Measurements from ENCODE around the gene CD300LD.

CD300LD gene

GRCh38 chr17:74568106-74568873 lies 23.8 kb downstream of the CD300LD start:
- H3K79me2 ChIP-seq (ENCODE audit: control insufficient read depth, insufficient read depth, low read length): no peaks in the 10 kb centered on the region
- no peak overlapping the region for H3K4me3 ChIP-seq (ENCODE audit: low read length)
- no peak overlapping the region for H4K5ac ChIP-seq (ENCODE audit: low read length)
- no peak overlapping the region for H3K4ac ChIP-seq (ENCODE audit: low read depth, low read length)
- no peaks in the 10 kb centered on the region for H3K79me1 ChIP-seq (ENCODE audit: low read length)
- WGBS (ENCODE audit: extremely low coverage, insufficient coverage, low lambda C conversion rate): 100% methylated on average over 2 of the region's 4 CpGs
- no peak overlapping the region for H3K9ac ChIP-seq (ENCODE audit: low read length)
- H3K56ac ChIP-seq (ENCODE audit: low read length): no peak overlapping the region
- H2BK5ac ChIP-seq (ENCODE audit: low read length): no peak overlapping the region
- H2AK5ac ChIP-seq (ENCODE audit: low read length): no peak overlapping the region
- no peak for DNase-seq
- no peak overlapping the region for H4K8ac ChIP-seq (ENCODE audit: low read depth, low read length)
- no peak overlapping the region for H2BK15ac ChIP-seq (replicated peaks; ENCODE audit: low read depth)
- H3K36me3 ChIP-seq (ENCODE audit: control insufficient read depth, insufficient read depth, low read length): no peaks in the 10 kb centered on the region
- H3K4me1 ChIP-seq (ENCODE audit: control insufficient read depth, low read depth, low read length): peaks cover 2% of the 10 kb centered on the region
- H3K18ac ChIP-seq (ENCODE audit: low read length): no peak overlapping the region
- H3K27me3 ChIP-seq (ENCODE audit: insufficient read depth, low read length, poor library complexity): no peaks in the 10 kb centered on the region
- H2BK120ac ChIP-seq (ENCODE audit: low read depth, low read length): no peak overlapping the region
- H3K4me2 ChIP-seq (ENCODE audit: low read length): no peak overlapping the region
- H3K27ac ChIP-seq (ENCODE audit: low read depth, low read length): no peak overlapping the region
- H3K23ac ChIP-seq (ENCODE audit: low read length): no peak overlapping the region

- Histone ChIP-seq H3K9ac (ENCODE audit: low read length) (no peak within 1 kb of the TSS), H3K79me1 (ENCODE audit: low read length) (no peaks in the 10 kb centered on the region), H3K4me3 (ENCODE audit: low read length) (no peak within 1 kb of the TSS), H4K8ac (ENCODE audit: low read depth, low read length) (no peak within 1 kb of the TSS), H2BK120ac (ENCODE audit: low read depth, low read length) (no peak within 1 kb of the TSS), H3K4me1 (ENCODE audit: control insufficient read depth, low read depth, low read length) (peaks cover 2% of the 10 kb centered on the region), H3K4ac (ENCODE audit: low read depth, low read length) (no peak within 1 kb of the TSS), H3K18ac (ENCODE audit: low read length) (no peak within 1 kb of the TSS), H2BK15ac (replicated peaks; ENCODE audit: low read depth) (no peak within 1 kb of the TSS), H4K5ac (ENCODE audit: low read length) (no peak within 1 kb of the TSS), H2AK5ac (ENCODE audit: low read length) (no peak within 1 kb of the TSS), H3K27ac (ENCODE audit: low read depth, low read length) (no peak within 1 kb of the TSS), H3K36me3 (ENCODE audit: control insufficient read depth, insufficient read depth, low read length) (no peaks in the 10 kb centered on the region), H3K27me3 (ENCODE audit: insufficient read depth, low read length, poor library complexity) (no peaks in the 10 kb centered on the region), H3K4me2 (ENCODE audit: low read length) (no peak within 1 kb of the TSS), H3K79me2 (ENCODE audit: control insufficient read depth, insufficient read depth, low read length) (no peaks in the 10 kb centered on the region), H3K23ac (ENCODE audit: low read length) (no peak within 1 kb of the TSS), H2BK5ac (ENCODE audit: low read length) (no peak within 1 kb of the TSS), H3K56ac (ENCODE audit: low read length) (peak within 1 kb of the TSS; percentile 22)
- no peak for DNase-seq
- WGBS (ENCODE audit: extremely low coverage, insufficient coverage, low lambda C conversion rate): no CpG with 5 or more reads among the region's 2 CpGs
These were observed 24.7 kb downstream of the CD300LD start, which contains the start of gene CD300H for GRCh38 chr17:74567397-74567796. CD300H (minus strand) TSS chr17:74567509.

DNA sequence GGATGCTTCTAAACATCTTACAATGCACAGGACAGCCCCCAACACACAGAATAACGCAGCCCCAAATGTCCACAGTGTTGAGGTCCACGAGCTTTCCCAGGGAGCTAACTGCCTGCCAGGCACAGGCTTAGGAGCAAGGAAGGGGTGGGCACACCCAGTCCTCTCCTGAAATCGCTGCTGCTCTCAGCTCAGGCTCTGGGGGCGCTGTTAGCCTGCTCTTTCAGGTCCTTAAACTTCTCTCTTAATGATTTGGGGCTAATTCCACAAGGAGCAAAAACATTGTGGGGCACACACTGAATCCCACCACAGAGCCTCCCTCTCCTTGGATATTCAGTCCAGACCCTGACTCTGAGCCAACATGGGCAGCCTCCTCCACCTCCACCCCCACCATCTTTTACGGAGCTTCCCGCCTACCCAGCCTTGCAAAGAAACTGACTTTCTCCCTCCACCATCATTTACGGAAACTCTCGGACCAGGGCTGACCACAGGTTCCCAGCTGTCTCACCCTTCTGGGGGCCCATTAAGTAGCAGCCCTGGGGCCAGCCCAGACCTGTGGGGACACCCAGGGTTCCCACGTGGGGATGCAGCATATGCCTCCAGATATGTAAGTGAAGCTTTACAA lies 25.8 kb downstream of the CD300LD start:
- Histone ChIP-seq H3K79me1 (ENCODE audit: low read length) (no peaks in the 10 kb centered on the region), H3K27ac (ENCODE audit: low read depth, low read length) (no peak overlapping the region), H4K5ac (ENCODE audit: low read length) (no peak overlapping the region), H4K8ac (ENCODE audit: low read depth, low read length) (no peak overlapping the region), H3K56ac (ENCODE audit: low read length) (no peak overlapping the region), H2AK5ac (ENCODE audit: low read length) (no peak overlapping the region), H3K4me2 (ENCODE audit: low read length) (no peak overlapping the region), H3K23ac (ENCODE audit: low read length) (no peak overlapping the region), H3K4me3 (ENCODE audit: low read length) (no peak overlapping the region), H3K9ac (ENCODE audit: low read length) (no peak overlapping the region), H3K79me2 (ENCODE audit: control insufficient read depth, insufficient read depth, low read length) (no peaks in the 10 kb centered on the region), H2BK5ac (ENCODE audit: low read length) (no peak overlapping the region), H3K18ac (ENCODE audit: low read length) (no peak overlapping the region), H3K36me3 (ENCODE audit: control insufficient read depth, insufficient read depth, low read length) (no peaks in the 10 kb centered on the region), H2BK120ac (ENCODE audit: low read depth, low read length) (no peak overlapping the region), H3K4me1 (ENCODE audit: control insufficient read depth, low read depth, low read length) (peaks cover 2% of the 10 kb centered on the region), H3K27me3 (ENCODE audit: insufficient read depth, low read length, poor library complexity) (no peaks in the 10 kb centered on the region), H2BK15ac (replicated peaks; ENCODE audit: low read depth) (no peak overlapping the region), H3K4ac (ENCODE audit: low read depth, low read length) (no peak overlapping the region)
- DNase-seq: peak; percentile 70
- no CpG with 5 or more reads among the region's 9 CpGs for WGBS (ENCODE audit: extremely low coverage, insufficient coverage, low lambda C conversion rate)

DNA sequence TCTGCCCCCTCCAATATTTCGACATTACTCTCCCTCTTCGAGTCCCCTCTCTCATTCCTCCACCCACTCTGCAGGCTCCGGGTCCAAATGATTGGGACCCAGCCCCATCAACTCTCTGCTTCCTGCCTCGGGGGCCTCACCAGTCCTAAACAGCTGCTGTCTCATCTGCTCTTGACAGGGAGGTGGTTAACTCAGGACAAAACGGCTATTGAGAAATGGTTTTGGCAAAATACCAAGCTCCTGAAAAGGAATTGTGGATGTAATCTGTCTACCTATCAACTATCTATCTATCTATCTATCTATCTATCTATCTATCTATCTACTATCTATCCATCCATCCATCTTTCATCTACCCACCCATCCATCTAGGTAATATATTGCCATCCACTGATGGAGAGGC lies 27.0 kb downstream of the CD300LD start:
- Histone ChIP-seq H3K4ac (ENCODE audit: low read depth, low read length) (no peak overlapping the region), H3K23ac (ENCODE audit: low read length) (no peak overlapping the region), H4K8ac (ENCODE audit: low read depth, low read length) (no peak overlapping the region), H3K27ac (ENCODE audit: low read depth, low read length) (no peak overlapping the region), H2AK5ac (ENCODE audit: low read length) (no peak overlapping the region), H2BK120ac (ENCODE audit: low read depth, low read length) (no peak overlapping the region), H4K5ac (ENCODE audit: low read length) (no peak overlapping the region), H3K36me3 (ENCODE audit: control insufficient read depth, insufficient read depth, low read length) (no peaks in the 10 kb centered on the region), H3K56ac (ENCODE audit: low read length) (no peak overlapping the region), H2BK15ac (replicated peaks; ENCODE audit: low read depth) (no peak overlapping the region), H3K4me1 (ENCODE audit: control insufficient read depth, low read depth, low read length) (peaks cover 2% of the 10 kb centered on the region), H3K18ac (ENCODE audit: low read length) (no peak overlapping the region), H3K9ac (ENCODE audit: low read length) (no peak overlapping the region), H3K27me3 (ENCODE audit: insufficient read depth, low read length, poor library complexity) (no peaks in the 10 kb centered on the region), H3K79me1 (ENCODE audit: low read length) (no peaks in the 10 kb centered on the region), H3K4me2 (ENCODE audit: low read length) (no peak overlapping the region), H2BK5ac (ENCODE audit: low read length) (no peak overlapping the region), H3K4me3 (ENCODE audit: low read length) (no peak overlapping the region), H3K79me2 (ENCODE audit: control insufficient read depth, insufficient read depth, low read length) (no peaks in the 10 kb centered on the region)
- DNase-seq: no peak
- WGBS (ENCODE audit: extremely low coverage, insufficient coverage, low lambda C conversion rate): no CpG with 5 or more reads among the region's 5 CpGs

DNA sequence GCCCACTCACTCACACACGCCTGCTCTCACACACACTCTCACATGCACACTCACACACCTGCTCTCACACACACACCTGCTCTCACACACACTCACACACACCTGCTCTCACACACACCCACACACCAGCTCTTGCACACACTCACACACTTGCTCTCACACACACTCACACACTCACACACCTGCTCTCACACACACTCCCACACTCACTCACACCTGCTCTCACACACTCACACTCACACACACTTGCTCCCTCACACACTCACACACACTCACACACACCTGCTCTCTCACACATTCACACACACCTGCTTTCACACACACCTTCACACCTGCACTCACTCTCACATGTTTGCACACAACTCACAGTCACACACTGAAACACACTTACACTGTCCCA lies 28.7 kb downstream of the CD300LD start:
- H3K9ac ChIP-seq (ENCODE audit: low read length): no peak overlapping the region
- H2BK120ac ChIP-seq (ENCODE audit: low read depth, low read length): no peak overlapping the region
- no peak overlapping the region for H2BK15ac ChIP-seq (replicated peaks; ENCODE audit: low read depth)
- H3K18ac ChIP-seq (ENCODE audit: low read length): no peak overlapping the region
- no peak overlapping the region for H3K4me2 ChIP-seq (ENCODE audit: low read length)
- 100% methylated on average over 1 of the region's 1 CpG for WGBS (ENCODE audit: extremely low coverage, insufficient coverage, low lambda C conversion rate)
- no peaks in the 10 kb centered on the region for H3K27me3 ChIP-seq (ENCODE audit: insufficient read depth, low read length, poor library complexity)
- no peaks in the 10 kb centered on the region for H3K36me3 ChIP-seq (ENCODE audit: control insufficient read depth, insufficient read depth, low read length)
- DNase-seq: no peak
- no peak overlapping the region for H3K56ac ChIP-seq (ENCODE audit: low read length)
- no peaks in the 10 kb centered on the region for H3K79me2 ChIP-seq (ENCODE audit: control insufficient read depth, insufficient read depth, low read length)
- no peak overlapping the region for H3K4me3 ChIP-seq (ENCODE audit: low read length)
- H3K27ac ChIP-seq (ENCODE audit: low read depth, low read length): no peak overlapping the region
- H4K5ac ChIP-seq (ENCODE audit: low read length): no peak overlapping the region
- no peak overlapping the region for H3K23ac ChIP-seq (ENCODE audit: low read length)
- H2AK5ac ChIP-seq (ENCODE audit: low read length): no peak overlapping the region
- H4K8ac ChIP-seq (ENCODE audit: low read depth, low read length): no peak overlapping the region
- no peak overlapping the region for H2BK5ac ChIP-seq (ENCODE audit: low read length)
- no peak overlapping the region for H3K4ac ChIP-seq (ENCODE audit: low read depth, low read length)
- no peaks in the 10 kb centered on the region for H3K79me1 ChIP-seq (ENCODE audit: low read length)
- H3K4me1 ChIP-seq (ENCODE audit: control insufficient read depth, low read depth, low read length): peaks cover 2% of the 10 kb centered on the region

Measured in mesendoderm (in vitro differentiated cells).